Suprapubic skin (tissue), 4 donors: ENCODE data around the gene SCRN1. TPM values are rescaled to one million over a fixed set of nuclear protein-coding genes. Genes with fewer than 3 reads are reported as not detected.

Experiments
- DNase-seq, 2 donors: peaks; one replicate each; pipeline ENCODE4 v3.0.0-alpha.2; 2019; ENCODE audit warnings: low spot score in 2 of 2
- H3K27ac ChIP-seq: fragments of 200-600 bp; sonication (generic); one replicate; pipeline ENCODE4 v1.5.1; 2019
- H3K27me3 ChIP-seq: fragments of 200-600 bp; sonication (generic); one replicate; pipeline ENCODE4 v1.5.1; 2019
- H3K36me3 ChIP-seq: fragments of 200-600 bp; sonication (generic); one replicate; pipeline ENCODE4 v1.5.1; 2019
- H3K4me1 ChIP-seq: fragments of 200-600 bp; sonication (generic); one replicate; pipeline ENCODE4 v1.5.1; 2019
- H3K4me3 ChIP-seq: fragments of 200-600 bp; sonication (generic); one replicate; pipeline ENCODE4 v1.5.1; 2019; ENCODE audit warnings: mild to moderate bottlenecking
- H3K9me3 ChIP-seq: fragments of 200-600 bp; sonication (generic); one replicate; pipeline ENCODE4 v1.5.1; 2019
- CTCF ChIP-seq, 2 donors: fragments of 200-600 bp in 1 of 2; fragments of 450-650 bp in 1 of 2; sonication (generic) in 1 of 2; IDR thresholded peaks; one replicate each; pipeline ENCODE4 v1.5.1; 2016 to 2019; ENCODE audit warnings: antibody characterized with exemption in 2 of 2, mild to moderate bottlenecking in 1 of 2, moderate library complexity in 1 of 2
- EP300 ChIP-seq: sonication (generic); formaldehyde crosslinking; IDR thresholded peaks from one replicate; pipeline ENCODE4 v1.6.1; 2017; ENCODE audit warnings: antibody characterized with exemption
- POLR2A ChIP-seq, 2 donors: fragments of 450-650 bp; IDR thresholded peaks; one replicate each; pipeline ENCODE4 v1.6.1; 2017; ENCODE audit warnings: antibody characterized with exemption in 2 of 2, mild to moderate bottlenecking in 2 of 2, moderate library complexity in 2 of 2
- POLR2AphosphoS5 ChIP-seq, 3 donors: sonication (generic); formaldehyde crosslinking; IDR thresholded peaks; one replicate each; pipeline ENCODE4 v1.6.1; 2017; ENCODE audit warnings: antibody characterized with exemption in 3 of 3
- WGBS: methylation state at CpG from one replicate; pipeline ENCODE4 v1.1.5; 2018; 5-methylcytosine and 5-hydroxymethylcytosine counted together
- total RNA-seq, 4 donors: library from RNA; depleted of rRNA; stranded (reverse); fragments of >200 nt; gene quantifications; one replicate each; pipeline ENCODE4 v1.1.0, GENCODE V29; 2016

The SCRN1 gene
- total RNA-seq, 4 donors from 2014 or later = 10.8 to 26.0 (median 15.0) TPM

GRCh38 chr7:29995652-29996051 is 6.1 kb upstream of the SCRN1 start:
- no peaks in the 10 kb centered on the region for H3K36me3 ChIP-seq
- no peak overlapping the region for H3K27ac ChIP-seq
- H3K4me3 ChIP-seq = no peak overlapping the region
- no peaks in the 10 kb centered on the region for H3K27me3 ChIP-seq
- no peak for DNase-seq
- no peaks in the 10 kb centered on the region for H3K4me1 ChIP-seq
- no peaks in the 10 kb centered on the region for H3K9me3 ChIP-seq
- TF ChIP-seq POLR2A (IDR thresholded peaks at IDR 0.05) = no peak
- no peak for TF ChIP-seq EP300
- no peak for TF ChIP-seq POLR2AphosphoS5 (IDR thresholded peaks at IDR 0.05)
- no peak for TF ChIP-seq CTCF (IDR thresholded peaks at IDR 0.05)

- Histone ChIP-seq H3K27me3 (no peaks in the 10 kb centered on the region), H3K27ac (no peak overlapping the region), H3K36me3 (no peaks in the 10 kb centered on the region), H3K4me1 (peaks cover 15% of the 10 kb centered on the region), H3K4me3 (no peak overlapping the region), H3K9me3 (no peaks in the 10 kb centered on the region)
- TF ChIP-seq EP300 (no peak), POLR2A (IDR thresholded peaks at IDR 0.05) (no peak), CTCF (IDR thresholded peaks at IDR 0.05) (no peak), POLR2AphosphoS5 (IDR thresholded peaks at IDR 0.05) (no peak)
- WGBS = 90% methylated on average over 4 of the region's 4 CpGs
- no peak for DNase-seq
These were observed 3.5 kb upstream of the SCRN1 start for GRCh38 chr7:29993140-29993539.

- no peak for TF ChIP-seq CTCF (IDR thresholded peaks at IDR 0.05)
- TF ChIP-seq POLR2A (IDR thresholded peaks at IDR 0.05) = no peak
- TF ChIP-seq POLR2AphosphoS5 (IDR thresholded peaks at IDR 0.05) = no peak
- TF ChIP-seq EP300 = no peak
- DNase-seq = no peak
- WGBS = 96% methylated on average over 5 of the region's 5 CpGs
- no peak overlapping the region for H3K27ac ChIP-seq
- no peaks in the 10 kb centered on the region for H3K9me3 ChIP-seq
- no peak overlapping the region for H3K4me3 ChIP-seq
- no peaks in the 10 kb centered on the region for H3K27me3 ChIP-seq
- no peaks in the 10 kb centered on the region for H3K36me3 ChIP-seq
- H3K4me1 ChIP-seq = peaks cover 24% of the 10 kb centered on the region
These were observed 2.3 kb upstream of the SCRN1 start for GRCh38 chr7:29991937-29992336.

- no peak overlapping the region for H3K27ac ChIP-seq
- H3K4me1 ChIP-seq = peaks cover 24% of the 10 kb centered on the region
- H3K9me3 ChIP-seq = no peaks in the 10 kb centered on the region
- DNase-seq = no peak
- 80% methylated on average over 4 of the region's 4 CpGs for WGBS
- H3K27me3 ChIP-seq = no peaks in the 10 kb centered on the region
- H3K36me3 ChIP-seq = no peaks in the 10 kb centered on the region
- TF ChIP-seq POLR2A (IDR thresholded peaks at IDR 0.05) (no peak), CTCF (IDR thresholded peaks at IDR 0.05) (no peak), POLR2AphosphoS5 (IDR thresholded peaks at IDR 0.05) (no peak), EP300 (no peak)
- no peak overlapping the region for H3K4me3 ChIP-seq
These were observed 1.3 kb upstream of the SCRN1 start for GRCh38 chr7:29990931-29991330.

- H3K27me3 ChIP-seq = no peaks in the 10 kb centered on the region
- TF ChIP-seq EP300 = no peak
- no peak for TF ChIP-seq CTCF (IDR thresholded peaks at IDR 0.05)
- TF ChIP-seq POLR2AphosphoS5 (IDR thresholded peaks at IDR 0.05) = no peak
- TF ChIP-seq POLR2A (IDR thresholded peaks at IDR 0.05) = peak in 1 of 2 donors; percentile 37
- peaks cover 24% of the 10 kb centered on the region for H3K4me1 ChIP-seq
- H3K4me3 ChIP-seq = peak overlapping the region; percentile 98
- H3K36me3 ChIP-seq = no peaks in the 10 kb centered on the region
- H3K9me3 ChIP-seq = no peaks in the 10 kb centered on the region
- peak; percentile 74 to 83 for DNase-seq
- WGBS = 30% methylated on average over 18 of the region's 75 CpGs
- H3K27ac ChIP-seq = peak overlapping the region; percentile 93
These were observed 961 bp downstream of the SCRN1 start for GRCh38 chr7:29988424-29989256.
